IPS DF 4.7 (cell line): Measurements from ENCODE around the gene LEAP2.

Source experiments
- DNase-seq: peaks from one replicate; pipeline ENCODE4 v3.0.0-alpha.2; 2013; ENCODE audit warnings: low spot score; ENCODE audit errors: extremely low read depth

LEAP2 gene

GRCh38 chr5:132877938-132878337, 4.5 kb downstream of the LEAP2 start:
- DNase-seq: no peak

DNA sequence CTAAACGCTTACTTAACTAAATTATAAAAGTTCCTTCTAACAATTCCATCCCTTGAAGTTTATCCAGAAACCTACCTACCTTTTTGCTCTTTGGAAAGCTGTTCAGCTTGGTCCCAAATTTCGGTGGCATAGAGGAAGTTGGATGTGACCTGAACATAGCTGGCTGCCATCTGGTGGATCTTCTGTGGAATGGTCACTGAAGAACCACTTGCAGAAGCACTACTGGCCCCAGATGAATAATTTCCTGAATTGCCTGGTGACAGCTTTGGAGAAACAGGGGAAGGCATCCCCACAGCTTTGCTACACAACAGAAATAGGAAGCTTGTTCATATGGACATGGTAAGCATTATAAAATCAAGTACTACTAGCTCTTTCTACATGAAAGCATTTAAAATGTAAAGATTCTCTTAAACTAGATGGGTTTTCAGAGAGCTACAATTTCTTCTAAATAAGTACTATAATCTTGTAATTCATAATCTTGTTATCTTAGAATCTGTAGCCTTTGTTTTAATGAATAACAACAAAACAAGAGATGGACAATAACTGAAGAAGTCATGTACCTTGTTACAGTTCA, 9.9 kb downstream of the LEAP2 start:
- no peak for DNase-seq

- no peak for DNase-seq
These were observed 11.1 kb downstream of the LEAP2 start for GRCh38 chr5:132884548-132884947.

DNA sequence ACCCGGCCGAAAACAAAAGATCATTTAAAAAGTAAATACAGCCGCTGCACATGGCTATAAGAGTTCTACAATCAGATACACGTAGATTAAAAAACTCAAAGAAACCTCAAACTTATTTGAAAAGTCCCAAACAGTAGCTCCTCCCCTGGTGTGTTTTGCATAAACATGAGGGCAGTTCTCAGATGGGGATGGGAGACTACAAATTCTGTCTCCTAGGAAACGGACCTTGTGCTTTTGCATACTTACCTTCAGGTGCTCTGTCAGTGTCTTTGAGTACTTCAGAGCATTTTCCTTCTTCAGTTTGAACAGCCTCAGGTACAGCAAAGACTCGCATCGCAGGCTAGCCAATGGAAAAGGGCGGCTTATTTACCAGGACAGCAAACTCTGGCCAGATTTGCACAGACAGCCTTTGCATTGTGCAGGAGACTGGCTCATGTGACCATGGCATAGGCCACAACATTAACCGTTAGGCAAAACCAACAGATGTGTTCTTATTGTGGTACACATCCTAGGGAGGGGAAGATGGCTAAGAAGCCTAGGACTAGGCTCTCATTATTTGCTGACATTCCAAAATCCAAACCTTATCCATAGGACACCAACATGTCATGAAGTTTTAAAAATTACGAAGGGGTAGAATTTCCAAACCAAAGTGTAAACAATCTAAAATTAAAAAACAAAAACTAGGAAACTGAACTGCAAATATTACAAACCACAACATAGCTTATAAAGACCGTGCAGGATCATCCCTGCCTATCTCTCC, 12.8 kb downstream of the LEAP2 start:
- DNase-seq: no peak

DNA sequence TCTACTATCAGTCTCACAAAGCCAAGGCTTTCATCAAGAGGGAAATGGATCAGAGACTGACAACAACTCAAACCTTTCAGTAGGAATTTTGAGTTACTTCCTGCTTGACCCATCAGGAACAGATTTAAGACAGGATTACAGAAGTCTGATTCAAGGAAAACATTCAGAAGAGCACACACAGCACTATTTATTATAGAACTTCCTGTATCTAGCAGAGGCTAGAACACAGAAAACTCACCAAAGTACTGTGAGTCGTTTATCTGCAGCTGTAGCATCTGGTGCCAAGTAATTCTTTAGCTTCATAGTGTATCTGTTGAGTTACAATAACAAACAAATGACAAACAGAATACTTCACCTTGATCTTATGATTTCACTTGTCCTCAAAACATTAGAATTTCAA, 13.8 kb downstream of the LEAP2 start:
- DNase-seq: no peak

GRCh38 chr5:132889501-132889900, 16.0 kb downstream of the LEAP2 start:
- DNase-seq: no peak

GRCh38 chr5:132890817-132891216, 17.3 kb downstream of the LEAP2 start:
- no peak for DNase-seq

DNA sequence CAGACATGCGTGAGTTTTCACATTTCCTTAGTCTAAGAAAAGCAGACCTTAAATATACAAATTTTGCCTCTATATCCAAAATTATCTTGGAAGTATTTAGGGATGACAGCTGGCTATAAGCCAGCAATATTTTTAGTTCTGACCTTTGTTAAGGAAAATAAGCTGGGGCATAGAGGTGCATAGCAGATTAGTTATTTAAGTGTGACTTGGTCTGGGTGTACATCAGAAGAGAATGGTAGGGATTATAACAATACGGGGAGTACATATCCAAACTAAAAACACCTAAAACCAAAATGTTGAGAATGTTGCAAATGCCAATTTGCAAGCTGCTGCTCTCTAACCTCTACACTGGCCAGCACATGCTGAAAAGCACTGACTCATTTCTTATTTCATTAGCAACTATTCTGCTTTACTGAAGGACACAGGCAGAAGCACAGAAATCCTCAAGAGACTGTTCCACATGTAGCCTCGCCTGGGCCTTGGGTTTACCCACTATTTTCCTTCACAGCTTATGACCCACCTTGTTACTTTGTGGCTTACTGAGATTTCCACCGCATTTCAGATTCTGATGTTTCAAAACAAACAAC, 22.3 kb downstream of the LEAP2 start:
- DNase-seq: no peak

- no peak for DNase-seq
These were observed 23.2 kb downstream of the LEAP2 start for GRCh38 chr5:132896685-132897084.

DNA sequence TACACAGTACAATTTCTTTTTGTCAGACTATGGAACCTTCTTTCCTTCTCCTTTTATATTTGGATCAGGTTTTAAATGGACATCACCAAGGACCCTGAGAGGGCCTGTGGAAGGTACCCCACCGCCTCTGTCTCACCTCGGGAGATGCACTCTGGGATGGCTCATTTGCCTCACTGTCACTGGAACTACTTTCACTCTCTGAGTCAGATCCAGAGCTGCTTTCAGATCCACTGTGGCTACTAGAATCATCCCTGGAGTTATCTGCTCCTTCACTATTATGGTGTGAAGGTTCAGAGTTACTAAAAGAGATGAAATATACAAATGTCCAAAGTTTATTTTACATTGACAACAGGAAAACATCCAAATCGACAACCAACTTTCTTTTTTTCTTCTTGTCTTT, 24.6 kb downstream of the LEAP2 start:
- no peak for DNase-seq

DNA sequence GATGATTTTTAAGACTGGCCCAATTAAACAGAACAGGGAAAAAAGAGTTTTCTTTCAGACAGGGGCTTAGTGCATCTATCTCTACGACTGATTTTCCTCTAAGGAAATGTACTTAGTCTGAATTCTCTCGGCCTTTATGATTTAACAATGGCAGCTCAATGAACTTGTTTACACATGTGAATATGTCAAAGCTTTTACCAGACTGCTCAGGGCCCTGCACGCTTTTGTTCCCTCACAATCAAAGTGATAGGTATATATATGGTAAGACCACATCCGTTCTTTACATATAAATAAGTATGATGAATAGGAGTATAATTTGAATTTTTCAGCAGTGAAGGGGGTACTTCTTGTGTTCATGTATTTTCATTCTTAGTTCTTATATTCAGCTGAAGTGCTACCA, 27.6 kb downstream of the LEAP2 start:
- DNase-seq: no peak

GRCh38 chr5:132901730-132902129, 28.3 kb downstream of the LEAP2 start:
- DNase-seq: no peak

DNA sequence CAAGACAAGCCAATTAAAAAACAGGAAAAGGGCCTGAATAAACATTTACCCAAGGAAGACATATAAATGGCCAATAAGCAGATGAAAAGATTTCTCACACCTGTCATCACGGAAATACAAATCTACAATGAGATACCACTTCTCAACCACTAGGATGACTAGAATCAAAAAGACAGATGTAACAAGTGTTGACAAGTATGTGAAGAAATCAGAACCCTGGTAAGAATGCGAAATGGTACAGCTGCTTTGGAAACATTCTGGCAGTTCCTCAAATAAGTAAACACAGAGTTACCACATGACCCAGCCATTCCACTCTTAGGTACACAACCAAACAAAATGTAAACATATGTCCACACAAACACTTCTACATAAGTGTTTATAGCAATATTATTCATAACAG, 32.5 kb downstream of the LEAP2 start:
- no peak for DNase-seq

- DNase-seq: no peak
These were observed 33.7 kb downstream of the LEAP2 start for GRCh38 chr5:132907161-132907560.

DNA sequence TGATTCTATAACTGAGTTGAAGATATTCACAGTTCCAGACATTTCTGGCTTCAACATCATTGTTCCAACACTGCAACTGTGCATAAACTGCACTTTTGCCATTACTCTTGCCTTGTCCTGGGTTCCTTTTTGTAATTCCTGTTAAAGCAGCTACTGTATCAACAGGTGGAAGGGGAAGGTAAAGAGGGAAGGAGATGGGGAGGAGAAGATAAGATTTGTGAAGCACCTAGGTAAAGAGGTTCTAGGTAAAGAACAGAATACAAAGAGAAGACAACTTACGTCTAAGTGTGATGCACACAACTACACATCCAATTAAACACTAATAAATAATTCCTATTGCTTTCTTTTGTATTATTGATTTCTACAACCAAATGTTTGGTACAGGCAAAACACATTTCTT, 36.2 kb downstream of the LEAP2 start:
- DNase-seq: no peak

GRCh38 chr5:132915681-132916080, 42.2 kb downstream of the LEAP2 start:
- no peak for DNase-seq

DNA sequence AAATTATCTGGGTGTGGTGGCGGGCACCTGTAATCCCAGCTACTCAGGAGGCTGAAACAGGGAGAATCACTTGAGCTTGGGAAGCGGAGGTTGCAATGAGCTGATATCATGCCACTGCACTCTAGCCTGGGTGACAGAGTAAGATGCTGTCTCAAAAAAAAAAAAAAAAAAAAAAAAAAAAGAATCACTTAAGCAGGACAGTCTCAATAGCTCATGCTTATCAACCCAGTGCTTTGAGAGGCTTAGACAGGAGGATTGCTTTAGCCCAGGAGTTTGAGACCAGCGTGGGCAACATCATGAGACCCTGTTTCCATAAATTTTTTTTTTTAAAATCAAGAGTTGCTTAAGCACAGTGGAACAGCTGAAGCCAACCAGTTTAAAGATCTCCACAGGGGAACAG, 42.6 kb downstream of the LEAP2 start:
- DNase-seq: no peak
